Measurements from ENCODE around the gene GOLGA8T. TPM values are rescaled to one million over a fixed set of nuclear protein-coding genes. Genes with fewer than 3 reads are reported as not detected.
"Not testable (repeated sequence)": the region's sequence is repeated elsewhere in the genome, so short reads cannot be mapped to it uniquely, and the experiment has no call there.

Gene GOLGA8T
- total and polyA plus RNA-seq, 2 of the 8 experiments (the other 6 are each of a cell fraction or from before 2014, with no cell fraction given), result 0.03 to 1.0 TPM

DNA sequence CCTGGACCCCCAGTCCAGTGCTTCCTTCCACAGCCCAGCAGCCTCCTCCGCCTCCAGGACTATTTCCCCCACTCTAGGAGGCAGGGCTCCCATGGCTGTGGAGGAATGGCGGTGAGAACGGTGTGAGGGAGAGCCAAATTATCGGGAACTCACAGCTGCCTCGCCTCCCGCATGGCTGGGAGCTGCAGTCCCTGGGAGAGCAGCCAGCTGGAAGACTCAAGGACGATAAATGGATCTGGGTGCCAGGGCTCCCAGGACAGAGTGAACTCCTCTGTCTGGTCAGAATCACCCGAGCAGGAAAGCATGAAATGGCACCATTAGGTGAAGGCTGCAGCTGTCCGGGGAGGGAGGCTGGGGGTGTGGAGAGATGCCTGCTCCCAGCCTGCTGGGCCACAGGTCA is 32.6 kb downstream of the GOLGA8T start:
- WGBS, 2 experiments (ENCODE audit: extremely low coverage in 1 of 2, insufficient coverage in 1 of 2, insufficient read length in 1 of 2, insufficient replicate concordance in 2 of 2, low coverage in 1 of 2, low lambda C conversion rate in 2 of 2, missing lambda C conversion rate in 1 of 2), result no CpG with 5 or more reads among the region's 9 CpGs
- H3K79me2 ChIP-seq (ENCODE audit: control insufficient read depth in 1 of 2, insufficient read depth in 2 of 2, low read length in 2 of 2); H4K8ac ChIP-seq (ENCODE audit: extremely low read depth, insufficient read depth, low read length); H3K4me2 ChIP-seq (ENCODE audit: insufficient read depth in 1 of 2, low read depth in 2 of 2, low read length in 2 of 2); H2BK15ac ChIP-seq (ENCODE audit: low read length); H3K9me3 ChIP-seq (ENCODE audit: insufficient read depth in 2 of 2, low read depth in 1 of 2, low read length in 1 of 2); POLR2A ChIA-PET (ENCODE audit: partially characterized antibody); H2BK20ac ChIP-seq (ENCODE audit: low read length); H3K79me1 ChIP-seq (ENCODE audit: low read depth, low read length); H3K36me3 ChIP-seq (ENCODE audit: control insufficient read depth in 2 of 4, insufficient read depth in 4 of 4, low read length in 3 of 4); H3K9ac ChIP-seq (replicated peaks in 1 of 4; ENCODE audit: extremely low read depth in 1 of 4, low read depth in 3 of 4, low read length in 3 of 4); H2BK12ac ChIP-seq (ENCODE audit: low read depth, low read length); CTCF ChIA-PET (ENCODE audit: partially characterized antibody); H4K20me1 ChIP-seq (replicated peaks in 1 of 2; ENCODE audit: control insufficient read depth in 1 of 2, insufficient read depth in 2 of 2, low read length in 2 of 2); H3K56ac ChIP-seq (replicated peaks; ENCODE audit: insufficient read length, low read depth, low read length); H2BK120ac ChIP-seq (replicated peaks; ENCODE audit: low read depth, low read length); H3K14ac ChIP-seq (ENCODE audit: insufficient read length); H3K4me3 ChIP-seq (ENCODE audit: extremely low read depth in 1 of 4, insufficient read depth in 2 of 4, low read depth in 3 of 4, low read length in 4 of 4); H3K4me1 ChIP-seq (replicated peaks in 1 of 4; ENCODE audit: control insufficient read depth in 3 of 4, insufficient read depth in 4 of 4, low read length in 3 of 4); H3K27me3 ChIP-seq (replicated peaks in 1 of 4; ENCODE audit: control insufficient read depth in 3 of 4, extremely low read depth in 1 of 4, insufficient read depth in 3 of 4, low read length in 3 of 4); DNase-seq (ENCODE audit: low read depth in 1 of 2, low spot score in 2 of 2); H3K4ac ChIP-seq (replicated peaks; ENCODE audit: insufficient read length, low read depth, low read length); H2AK5ac ChIP-seq (ENCODE audit: low read depth, low read length); H3K18ac ChIP-seq (ENCODE audit: extremely low read depth, low read length); H3K27ac ChIP-seq (ENCODE audit: low read depth, low read length); H4K5ac ChIP-seq (ENCODE audit: insufficient read length, low read depth, low read length); FAIRE-seq; H2BK5ac ChIP-seq (ENCODE audit: low read depth, low read length); H4K91ac ChIP-seq (replicated peaks; ENCODE audit: insufficient read length, low read length); H2AFZ ChIP-seq (ENCODE audit: low read length); H3K23ac ChIP-seq (ENCODE audit: insufficient read length); H3K23me2 ChIP-seq (ENCODE audit: low read depth, low read length): not testable (repeated sequence)

GRCh38 chr15:30167886-30168285 is 33.0 kb downstream of the GOLGA8T start:
- FAIRE-seq; POLR2A ChIA-PET (ENCODE audit: partially characterized antibody); H3K4me2 ChIP-seq (ENCODE audit: insufficient read depth in 1 of 2, low read depth in 2 of 2, low read length in 2 of 2); H3K14ac ChIP-seq (ENCODE audit: insufficient read length); H3K4me3 ChIP-seq (ENCODE audit: extremely low read depth in 1 of 4, insufficient read depth in 2 of 4, low read depth in 3 of 4, low read length in 4 of 4); H2AK5ac ChIP-seq (ENCODE audit: low read depth, low read length); H2AFZ ChIP-seq (ENCODE audit: low read length); H3K79me2 ChIP-seq (ENCODE audit: control insufficient read depth in 1 of 2, insufficient read depth in 2 of 2, low read length in 2 of 2); H3K9ac ChIP-seq (replicated peaks in 1 of 4; ENCODE audit: extremely low read depth in 1 of 4, low read depth in 3 of 4, low read length in 3 of 4); H3K18ac ChIP-seq (ENCODE audit: extremely low read depth, low read length); H3K27ac ChIP-seq (ENCODE audit: low read depth, low read length); H2BK5ac ChIP-seq (ENCODE audit: low read depth, low read length); H2BK120ac ChIP-seq (replicated peaks; ENCODE audit: low read depth, low read length); H4K20me1 ChIP-seq (replicated peaks in 1 of 2; ENCODE audit: control insufficient read depth in 1 of 2, insufficient read depth in 2 of 2, low read length in 2 of 2); H3K23ac ChIP-seq (ENCODE audit: insufficient read length); H4K8ac ChIP-seq (ENCODE audit: extremely low read depth, insufficient read depth, low read length); H2BK15ac ChIP-seq (ENCODE audit: low read length); H2BK12ac ChIP-seq (ENCODE audit: low read depth, low read length); H2BK20ac ChIP-seq (ENCODE audit: low read length); H3K27me3 ChIP-seq (replicated peaks in 1 of 4; ENCODE audit: control insufficient read depth in 3 of 4, extremely low read depth in 1 of 4, insufficient read depth in 3 of 4, low read length in 3 of 4); CTCF ChIA-PET (ENCODE audit: partially characterized antibody); H4K5ac ChIP-seq (ENCODE audit: insufficient read length, low read depth, low read length); H3K4ac ChIP-seq (replicated peaks; ENCODE audit: insufficient read length, low read depth, low read length); H3K56ac ChIP-seq (replicated peaks; ENCODE audit: insufficient read length, low read depth, low read length); DNase-seq (ENCODE audit: low read depth in 1 of 2, low spot score in 2 of 2); H3K9me3 ChIP-seq (ENCODE audit: insufficient read depth in 2 of 2, low read depth in 1 of 2, low read length in 1 of 2); H4K91ac ChIP-seq (replicated peaks; ENCODE audit: insufficient read length, low read length); H3K23me2 ChIP-seq (ENCODE audit: low read depth, low read length); H3K4me1 ChIP-seq (replicated peaks in 1 of 4; ENCODE audit: control insufficient read depth in 3 of 4, insufficient read depth in 4 of 4, low read length in 3 of 4); H3K36me3 ChIP-seq (ENCODE audit: control insufficient read depth in 2 of 4, insufficient read depth in 4 of 4, low read length in 3 of 4); H3K79me1 ChIP-seq (ENCODE audit: low read depth, low read length): not testable (repeated sequence)
- WGBS, 2 experiments (ENCODE audit: extremely low coverage in 1 of 2, insufficient coverage in 1 of 2, insufficient read length in 1 of 2, insufficient replicate concordance in 2 of 2, low coverage in 1 of 2, low lambda C conversion rate in 2 of 2, missing lambda C conversion rate in 1 of 2), result no CpG with 5 or more reads among the region's 2 CpGs
